Natural killer cell (primary cell): ENCODE data around the gene CRTAP. TPM values are rescaled to one million over a fixed set of nuclear protein-coding genes. Genes with fewer than 3 reads are reported as not detected.

Source experiments
- ATAC-seq, 3 donors: fragments of 150-1000 bp in 2 of 3; fragments of 200-7000 bp in 1 of 3; cut with Tn5 transposase; 1 replicate in 1 of 3; 2 replicates in 2 of 3; pipeline ENCODE4 v1.10.0; 2021; ENCODE audit warnings: mild to moderate bottlenecking in 2 of 3, moderate library complexity in 2 of 3
- DNase-seq, 2 donors: peaks; one replicate each; pipeline versions ENCODE4 v3.0.0 to v3.0.0-alpha.2; 2013 to 2021; ENCODE audit warnings: mixed read lengths in 1 of 2
- H3K27ac ChIP-seq: one replicate; pipeline ENCODE4 v1.5.1; 2013; ENCODE audit warnings: mild to moderate bottlenecking, low read length
- H3K27me3 ChIP-seq: one replicate; pipeline ENCODE4 v1.6.1; 2013; ENCODE audit warnings: low read length; ENCODE audit not compliant: control insufficient read depth, insufficient read depth
- H3K36me3 ChIP-seq: one replicate; pipeline ENCODE4 v1.6.1; 2013; ENCODE audit warnings: low read length; ENCODE audit not compliant: control insufficient read depth, insufficient read depth
- H3K4me1 ChIP-seq: one replicate; pipeline ENCODE4 v1.6.1; 2013; ENCODE audit warnings: low read length; ENCODE audit not compliant: control insufficient read depth, insufficient read depth
- H3K4me3 ChIP-seq: one replicate; pipeline ENCODE4 v1.5.1; 2013; ENCODE audit warnings: low read length
- H3K9me3 ChIP-seq: one replicate; pipeline ENCODE4 v1.6.1; 2013; ENCODE audit warnings: low read length; ENCODE audit not compliant: control insufficient read depth, insufficient read depth
- H3K27ac Mint-ChIP-seq, 2 donors: one replicate each; pipeline ENCODE4 v1.8.0; 2022; ENCODE audit warnings: mild to moderate bottlenecking in 2 of 2, mixed read lengths in 2 of 2, moderate library complexity in 1 of 2
- H3K27me3 Mint-ChIP-seq, 2 donors: one replicate each; pipeline ENCODE4 v1.8.0; 2022; ENCODE audit warnings: low read depth in 2 of 2, mixed read lengths in 2 of 2
- H3K36me3 Mint-ChIP-seq: one replicate; pipeline ENCODE4 v1.8.0; 2022; ENCODE audit warnings: mixed read lengths
- H3K4me1 Mint-ChIP-seq, 2 donors: one replicate each; pipeline ENCODE4 v1.8.0; 2022; ENCODE audit warnings: mixed read lengths in 2 of 2
- H3K4me3 Mint-ChIP-seq: one replicate; pipeline ENCODE4 v1.8.0; 2022; ENCODE audit warnings: mild to moderate bottlenecking, moderate library complexity, mixed read lengths
- H3K9me3 Mint-ChIP-seq, 2 donors: one replicate each; pipeline ENCODE4 v1.8.0; 2022; ENCODE audit warnings: mixed read lengths in 2 of 2
- WGBS: methylation state at CpG from one replicate; pipeline ENCODE4 v1.1.7; 2013; ENCODE audit warnings: missing lambda C conversion rate; ENCODE audit not compliant: insufficient coverage; 5-methylcytosine and 5-hydroxymethylcytosine counted together
- intact Hi-C: fragments of 100-400 bp; cut with micrococcal nuclease; formaldehyde crosslinking; loops from one replicate; pipeline ENCODE4 v1.14.2; 2022
- total RNA-seq, 4 donors: library from RNA; stranded (reverse); fragments of 120-200 nt in 1 of 4; gene quantifications; one replicate each; pipeline versions ENCODE4 v1.2.3 to v1.2.4, GENCODE V29; 2013 to 2022
- TF ChIP-seq, protein P1 (sequence below): fragments of 200-600 bp; IDR thresholded peaks from one replicate; pipeline ENCODE4 v1.8.0; 2022; ENCODE audit warnings: antibody characterized with exemption

Gene CRTAP
- total RNA-seq, 3 donors from 2014 or later (not counting 1 experiment from before 2014, with no cell fraction given) = 32.4 to 38.2 (median 37.9) TPM

DNA sequence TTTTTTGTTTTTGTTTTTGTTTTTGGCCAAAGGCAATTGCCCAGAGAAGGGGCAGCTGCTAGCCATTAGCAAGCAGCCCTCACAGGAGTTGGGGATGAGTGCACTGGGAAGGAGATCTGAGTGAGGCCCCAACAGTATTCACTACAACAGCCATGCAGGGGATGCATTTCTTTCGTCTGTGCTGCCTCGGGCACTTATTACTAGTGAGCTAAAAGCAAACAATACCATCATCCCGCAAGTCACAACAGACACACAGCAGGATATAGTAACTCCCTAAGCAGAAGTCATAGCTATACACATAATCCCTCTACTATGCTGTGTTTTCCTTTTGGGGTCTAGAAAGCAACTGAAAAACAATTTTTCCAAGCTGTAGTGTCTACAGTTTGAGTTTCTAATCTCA, 27.2 kb downstream of the CRTAP start:
- peaks cover 14% of the 10 kb centered on the region for H3K36me3 Mint-ChIP-seq
- H3K4me1 ChIP-seq = peaks cover 3% of the 10 kb centered on the region
- H3K36me3 ChIP-seq = peaks cover 10% of the 10 kb centered on the region
- H3K27ac ChIP-seq = no peak overlapping the region
- H3K27me3 ChIP-seq = no peaks in the 10 kb centered on the region
- peaks cover 12 to 21% of the 10 kb centered on the region in 2 donors for H3K4me1 Mint-ChIP-seq
- H3K27me3 Mint-ChIP-seq = no peaks in the 10 kb centered on the region
- peak overlapping the region in 1 of 2 donors; percentile 13 for H3K27ac Mint-ChIP-seq
- H3K9me3 Mint-ChIP-seq = no peaks in the 10 kb centered on the region
- no peak overlapping the region for H3K4me3 ChIP-seq
- H3K9me3 ChIP-seq = no peaks in the 10 kb centered on the region
- intact Hi-C loops = no loop called here
- H3K4me3 Mint-ChIP-seq = no peak overlapping the region
- ATAC-seq (no peak), DNase-seq (no peak)
- TF ChIP-seq, protein P1, sequence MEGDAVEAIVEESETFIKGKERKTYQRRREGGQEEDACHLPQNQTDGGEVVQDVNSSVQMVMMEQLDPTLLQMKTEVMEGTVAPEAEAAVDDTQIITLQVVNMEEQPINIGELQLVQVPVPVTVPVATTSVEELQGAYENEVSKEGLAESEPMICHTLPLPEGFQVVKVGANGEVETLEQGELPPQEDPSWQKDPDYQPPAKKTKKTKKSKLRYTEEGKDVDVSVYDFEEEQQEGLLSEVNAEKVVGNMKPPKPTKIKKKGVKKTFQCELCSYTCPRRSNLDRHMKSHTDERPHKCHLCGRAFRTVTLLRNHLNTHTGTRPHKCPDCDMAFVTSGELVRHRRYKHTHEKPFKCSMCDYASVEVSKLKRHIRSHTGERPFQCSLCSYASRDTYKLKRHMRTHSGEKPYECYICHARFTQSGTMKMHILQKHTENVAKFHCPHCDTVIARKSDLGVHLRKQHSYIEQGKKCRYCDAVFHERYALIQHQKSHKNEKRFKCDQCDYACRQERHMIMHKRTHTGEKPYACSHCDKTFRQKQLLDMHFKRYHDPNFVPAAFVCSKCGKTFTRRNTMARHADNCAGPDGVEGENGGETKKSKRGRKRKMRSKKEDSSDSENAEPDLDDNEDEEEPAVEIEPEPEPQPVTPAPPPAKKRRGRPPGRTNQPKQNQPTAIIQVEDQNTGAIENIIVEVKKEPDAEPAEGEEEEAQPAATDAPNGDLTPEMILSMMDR = no peak
- 98% methylated on average over 3 of the region's 3 CpGs for WGBS

DNA sequence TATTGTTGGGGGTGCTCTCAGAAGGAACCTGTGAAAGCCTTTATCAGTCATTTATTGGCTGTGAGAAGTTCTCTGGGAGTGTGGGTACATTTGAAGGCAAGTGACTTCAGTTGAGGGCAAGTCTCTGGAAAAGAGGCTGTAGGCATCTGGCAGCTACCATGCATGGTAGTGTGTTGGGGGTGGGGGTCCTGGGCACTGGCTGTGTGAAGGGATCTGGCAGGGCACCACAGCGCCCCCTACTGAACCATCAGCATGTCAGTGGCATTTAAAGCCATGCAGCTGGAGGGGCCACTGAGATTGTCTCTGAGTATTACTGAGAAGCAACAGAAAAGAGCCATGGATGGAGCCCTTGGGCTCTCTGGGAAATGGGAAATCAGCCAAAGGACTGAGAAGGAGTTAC, 30.6 kb downstream of the CRTAP start:
- peak in 1 of 2 donors; percentile 51 for DNase-seq
- Mint-ChIP-seq H3K4me3 (no peak overlapping the region), H3K9me3 (peaks cover 0 to 3% of the 10 kb centered on the region in 2 donors), H3K4me1 (peaks cover 7 to 15% of the 10 kb centered on the region in 2 donors), H3K36me3 (no peaks in the 10 kb centered on the region), H3K27me3 (no peaks in the 10 kb centered on the region), H3K27ac (no peak overlapping the region)
- TF ChIP-seq, protein P1 = peak; percentile 34
- intact Hi-C loops = no loop called here
- Histone ChIP-seq H3K27me3 (no peaks in the 10 kb centered on the region), H3K4me3 (no peak overlapping the region), H3K36me3 (peaks cover 10% of the 10 kb centered on the region), H3K27ac (no peak overlapping the region), H3K9me3 (no peaks in the 10 kb centered on the region), H3K4me1 (peaks cover 3% of the 10 kb centered on the region)
- ATAC-seq = no peak
- WGBS = 93% methylated on average over 1 of the region's 1 CpG

DNA sequence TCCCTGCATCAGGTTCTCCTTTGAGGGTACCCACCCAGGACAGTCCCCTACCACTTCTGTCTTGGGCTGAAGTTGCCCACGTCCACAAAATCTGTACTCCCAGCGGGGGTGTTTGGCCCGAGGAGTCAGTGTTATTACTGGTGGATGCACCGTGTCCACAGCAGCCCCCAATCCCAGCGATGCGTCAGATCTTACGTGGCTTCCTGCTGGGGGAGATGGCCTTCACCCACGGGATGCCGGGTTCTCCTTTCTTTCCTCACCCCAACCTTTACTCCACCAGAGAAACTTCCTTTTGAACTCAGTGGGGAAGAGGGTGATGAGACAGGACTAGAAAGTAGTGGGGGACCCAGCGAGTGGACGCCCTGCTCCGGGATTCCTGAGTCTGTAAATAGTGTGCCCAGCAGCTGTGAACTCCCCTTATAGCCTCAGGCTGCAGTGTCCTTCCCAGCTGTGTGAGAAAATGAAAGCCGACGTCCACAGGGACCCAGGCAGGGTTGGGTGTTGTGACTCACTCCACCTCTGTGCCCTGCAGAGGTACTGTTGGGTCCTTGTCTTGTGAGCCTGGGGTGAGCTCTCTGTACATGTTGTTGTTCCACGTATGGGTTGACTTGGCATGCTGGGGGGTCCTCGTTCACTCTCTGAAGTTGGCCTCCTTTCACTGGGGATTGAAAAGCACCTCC, 31.5 kb downstream of the CRTAP start:
- no peak overlapping the region for H3K27ac Mint-ChIP-seq
- H3K27me3 Mint-ChIP-seq = no peaks in the 10 kb centered on the region
- H3K4me1 Mint-ChIP-seq = peaks cover 7 to 15% of the 10 kb centered on the region in 2 donors
- H3K9me3 Mint-ChIP-seq = peaks cover 0 to 3% of the 10 kb centered on the region in 2 donors
- no peak overlapping the region for H3K4me3 Mint-ChIP-seq
- intact Hi-C loops = no loop called here
- H3K4me3 ChIP-seq = no peak overlapping the region
- ATAC-seq (no peak), DNase-seq (no peak)
- H3K4me1 ChIP-seq = peaks cover 3% of the 10 kb centered on the region
- TF ChIP-seq, protein P1 = no peak
- 95% methylated on average over 11 of the region's 16 CpGs for WGBS
- peaks cover 10% of the 10 kb centered on the region for H3K36me3 ChIP-seq
- no peaks in the 10 kb centered on the region for H3K27me3 ChIP-seq
- H3K27ac ChIP-seq = no peak overlapping the region
- H3K9me3 ChIP-seq = no peaks in the 10 kb centered on the region
- H3K36me3 Mint-ChIP-seq = no peaks in the 10 kb centered on the region
